HG02973 (cell line): ENCODE measurements around the gene FDXR.
"Not testable (repeated sequence)": the region's sequence is repeated elsewhere in the genome, so short reads cannot be mapped to it uniquely, and the experiment has no call there.

ENCODE experiments used
- ATAC-seq: cut with Tn5 transposase; IDR thresholded peaks from one replicate; pipeline ENCODE4 v1.9.1; 2021; ENCODE audit warnings: moderate library complexity; ENCODE audit not compliant: unreplicated experiment

The FDXR gene, protein sequence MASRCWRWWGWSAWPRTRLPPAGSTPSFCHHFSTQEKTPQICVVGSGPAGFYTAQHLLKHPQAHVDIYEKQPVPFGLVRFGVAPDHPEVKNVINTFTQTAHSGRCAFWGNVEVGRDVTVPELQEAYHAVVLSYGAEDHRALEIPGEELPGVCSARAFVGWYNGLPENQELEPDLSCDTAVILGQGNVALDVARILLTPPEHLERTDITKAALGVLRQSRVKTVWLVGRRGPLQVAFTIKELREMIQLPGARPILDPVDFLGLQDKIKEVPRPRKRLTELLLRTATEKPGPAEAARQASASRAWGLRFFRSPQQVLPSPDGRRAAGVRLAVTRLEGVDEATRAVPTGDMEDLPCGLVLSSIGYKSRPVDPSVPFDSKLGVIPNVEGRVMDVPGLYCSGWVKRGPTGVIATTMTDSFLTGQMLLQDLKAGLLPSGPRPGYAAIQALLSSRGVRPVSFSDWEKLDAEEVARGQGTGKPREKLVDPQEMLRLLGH

DNA sequence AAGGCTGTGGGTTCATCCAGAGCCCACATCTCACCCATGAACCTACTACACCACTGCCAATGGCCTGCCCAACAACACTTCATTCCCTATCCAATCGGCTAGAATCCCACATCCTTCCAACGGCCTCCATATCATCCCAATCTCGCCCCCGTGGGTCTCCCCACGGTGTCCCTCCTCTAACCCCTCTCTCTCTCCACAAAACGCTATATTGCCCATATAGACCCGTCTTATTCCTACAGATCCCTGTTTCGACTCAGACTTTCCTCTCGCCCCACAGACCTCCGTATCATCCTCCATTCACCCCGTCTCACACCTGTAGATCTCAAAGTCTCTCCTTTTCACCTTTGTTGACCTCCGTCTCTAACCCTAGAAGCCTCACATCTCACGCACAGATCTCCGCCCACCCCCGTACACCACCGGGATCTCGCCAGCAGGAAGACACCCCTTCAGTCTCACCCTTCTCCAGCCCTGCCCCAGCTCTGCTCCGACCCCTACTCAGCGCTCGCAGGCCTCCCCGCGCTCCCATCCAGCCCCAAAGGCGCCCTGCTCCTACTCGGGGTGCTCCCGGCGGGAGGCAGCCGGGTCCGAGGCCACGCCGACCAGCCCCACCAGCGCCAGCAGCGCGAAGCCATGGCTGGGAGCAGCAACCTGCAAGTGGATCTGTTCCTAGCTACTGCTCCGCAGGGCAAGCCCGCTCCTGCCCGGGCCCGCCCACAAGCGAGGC lies at the start of gene FDXR:
TSS of gene FDXR (minus strand) at position 682 of the 724 bp plus-strand sequence. CDS start at position 632, 50 bp downstream.
- peak; percentile 19 for ATAC-seq

- ATAC-seq = no peak
Observed at GRCh38 chr17:74922172-74922571, 49.4 kb upstream of the FDXR start.

- no peak for ATAC-seq
Observed at GRCh38 chr17:74921769-74922168, 49.0 kb upstream of the FDXR start.

DNA sequence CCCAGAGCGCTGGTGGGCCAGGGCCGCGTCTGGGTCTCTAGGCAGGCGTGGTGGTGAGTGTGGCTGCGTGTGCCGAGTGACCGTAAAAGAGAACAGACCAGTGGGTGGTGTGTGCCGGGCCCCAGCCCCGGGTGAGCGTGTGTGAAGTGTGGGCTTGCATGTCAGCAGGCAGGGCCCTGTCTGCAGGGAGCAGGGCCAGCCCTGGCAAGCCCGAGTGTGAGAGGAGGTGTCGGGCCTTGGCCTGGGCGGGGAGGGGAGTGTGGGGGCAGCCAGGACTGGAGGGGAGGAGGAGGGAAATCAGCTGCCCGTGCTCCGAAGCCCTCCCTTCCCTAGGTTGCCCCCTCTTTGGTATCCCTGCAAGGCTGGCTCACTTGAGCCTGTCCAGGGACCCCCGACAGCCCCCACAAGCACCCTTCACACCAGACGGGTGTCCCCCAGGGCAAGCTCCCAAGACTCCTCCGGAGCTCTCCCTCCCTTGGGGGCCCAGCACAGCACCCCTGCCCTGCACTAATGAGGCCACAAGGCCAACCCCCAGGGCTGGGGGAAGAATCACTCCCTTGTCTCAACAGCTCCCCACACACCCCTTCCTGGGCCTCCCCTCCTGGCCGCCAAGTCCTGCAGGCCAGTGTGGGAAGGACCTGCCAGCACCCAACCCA lies 48.4 kb upstream of the FDXR start:
- ATAC-seq = no peak

- ATAC-seq = no peak
Observed at GRCh38 chr17:74920642-74921025, 47.8 kb upstream of the FDXR start.

DNA sequence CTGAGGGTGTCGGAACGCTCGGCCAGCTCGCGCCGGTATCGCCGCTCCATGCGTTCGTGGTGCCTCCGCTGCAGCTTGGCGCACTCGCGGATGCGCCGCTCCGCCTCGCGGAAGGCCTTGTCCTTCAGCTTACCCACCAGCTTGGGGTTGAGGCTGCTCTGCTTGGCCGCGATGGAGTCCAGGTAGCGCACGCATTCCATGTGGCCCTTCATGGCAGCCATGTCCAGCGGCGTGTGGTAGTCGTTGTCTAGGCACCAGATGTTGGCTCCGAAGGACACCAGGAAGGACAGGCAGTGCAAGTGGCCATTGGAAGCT lies 47.5 kb upstream of the FDXR start:
- ATAC-seq = no peak

- ATAC-seq = no peak
Observed at GRCh38 chr17:74919440-74920305, 46.9 kb upstream of the FDXR start.

- no peak for ATAC-seq
Observed at GRCh38 chr17:74918906-74919305, 46.1 kb upstream of the FDXR start.

GRCh38 chr17:74917430-74917829 lies 44.6 kb upstream of the FDXR start:
- ATAC-seq = no peak

DNA sequence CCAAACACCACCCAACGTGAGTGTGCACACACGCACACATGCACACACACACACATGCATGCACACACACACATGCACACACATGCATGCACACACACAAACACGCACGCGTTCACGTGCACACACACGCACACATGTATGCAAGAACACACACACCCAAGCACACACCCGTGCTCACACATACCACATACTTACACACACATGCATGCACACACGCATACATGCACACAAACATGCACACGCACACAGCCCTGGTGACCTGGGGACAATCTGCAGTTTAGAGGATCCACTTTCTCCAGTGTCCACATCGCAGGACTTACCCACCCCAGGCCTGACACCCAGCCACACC lies 44.0 kb upstream of the FDXR start:
- ATAC-seq = no peak

DNA sequence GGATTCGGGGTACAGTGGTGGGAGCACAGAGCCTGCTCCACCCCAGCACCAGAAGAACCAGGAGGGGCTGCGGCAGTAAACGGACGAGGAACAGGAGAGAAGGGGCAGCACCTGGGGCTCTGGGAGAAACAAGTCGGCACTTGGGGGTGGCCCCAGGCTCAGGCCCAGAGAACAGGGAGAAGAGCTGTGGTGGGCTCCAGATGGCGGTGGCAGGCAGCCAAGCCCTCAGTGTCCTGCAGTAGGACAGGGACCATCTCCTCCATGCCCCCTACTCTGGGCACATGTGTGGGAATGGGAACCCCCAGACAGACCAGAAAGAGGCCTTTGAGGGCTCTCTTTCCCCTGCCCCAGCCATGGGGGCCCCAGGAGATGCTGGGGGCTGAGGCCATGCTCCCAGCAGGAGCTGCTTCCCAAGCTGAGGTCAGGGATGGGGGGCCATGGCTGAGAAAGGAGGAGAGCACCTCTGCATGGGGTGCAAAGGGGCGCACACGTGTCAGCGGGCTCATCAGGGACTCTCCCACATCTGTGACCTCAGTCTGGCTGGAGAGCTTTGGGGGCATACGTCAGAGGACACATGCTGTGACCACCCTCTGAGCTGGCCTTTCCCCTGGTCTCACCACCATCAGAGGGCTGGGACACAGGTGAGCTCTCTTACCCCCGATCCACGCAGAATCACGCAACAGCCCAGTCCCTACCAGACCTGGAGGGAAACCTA lies 43.5 kb upstream of the FDXR start:
- no peak for ATAC-seq

DNA sequence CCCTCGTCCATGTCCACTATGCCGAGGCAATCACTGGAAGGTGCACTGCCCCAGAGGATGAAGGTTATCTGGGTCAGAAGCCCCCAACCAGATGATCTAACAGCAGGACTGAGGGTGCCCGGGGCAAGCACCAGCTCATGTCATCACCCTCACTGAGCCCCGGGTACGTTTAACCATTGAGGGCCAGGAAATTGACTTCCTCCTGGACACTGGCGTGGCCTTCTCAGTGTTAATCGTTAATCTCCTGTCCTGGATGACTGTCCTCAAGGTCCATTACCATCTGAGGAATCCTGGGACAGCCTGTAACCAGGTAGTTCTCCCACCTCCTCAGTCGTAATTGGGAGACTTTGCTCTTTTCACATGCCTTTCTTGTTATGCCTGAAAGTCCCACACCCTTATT lies 38.6 kb upstream of the FDXR start:
- ATAC-seq = not testable (repeated sequence)

GRCh38 chr17:74909097-74909496 lies 36.3 kb upstream of the FDXR start:
- not testable (repeated sequence) for ATAC-seq

- ATAC-seq = no peak
Observed at GRCh38 chr17:74907012-74907411, 34.2 kb upstream of the FDXR start.

GRCh38 chr17:74906214-74906793 lies 33.5 kb upstream of the FDXR start:
- ATAC-seq = not testable (repeated sequence)

GRCh38 chr17:74904687-74905409 lies 32.1 kb upstream of the FDXR start:
- no peak for ATAC-seq

DNA sequence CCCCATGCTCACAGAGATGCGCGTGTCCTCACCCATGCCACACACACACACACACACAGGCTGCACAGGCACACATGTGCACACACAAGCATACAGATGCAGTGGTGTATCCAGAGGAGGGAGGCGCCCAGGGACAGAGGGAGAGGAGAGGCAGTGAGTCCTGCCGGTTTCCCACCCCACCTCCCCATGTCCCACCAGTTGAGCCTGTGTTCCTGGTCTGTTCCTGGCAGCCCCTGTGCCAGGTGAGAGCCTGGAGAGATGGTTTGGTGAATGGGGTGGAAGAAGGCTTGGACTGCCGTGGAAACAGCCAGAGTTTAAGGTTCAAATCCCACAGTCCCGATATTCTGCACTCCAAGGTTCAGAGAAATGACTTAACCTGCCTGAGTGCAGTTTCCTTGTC lies 30.9 kb upstream of the FDXR start:
- no peak for ATAC-seq

DNA sequence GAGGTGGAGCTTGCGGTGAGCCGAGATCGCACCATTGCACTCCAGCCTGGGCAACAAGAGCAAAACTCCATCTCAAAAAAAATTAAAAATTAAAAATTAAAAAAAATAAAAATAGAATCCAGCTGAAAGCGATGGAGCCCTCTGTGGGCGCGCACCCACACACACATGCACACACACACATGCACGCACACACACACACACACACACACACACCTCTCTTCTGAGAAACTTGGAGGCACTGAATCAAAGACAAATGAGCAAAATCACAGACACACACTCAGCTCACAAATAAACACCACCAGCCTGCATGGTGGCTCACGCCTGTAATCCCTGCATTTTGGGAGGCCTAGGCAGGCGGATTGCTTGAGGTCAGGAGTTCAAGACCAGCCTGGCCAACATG lies 30.2 kb upstream of the FDXR start:
- no peak for ATAC-seq
